GM18858 (cell line): ENCODE results near the gene RTN1.

Source experiments
- ATAC-seq: cut with Tn5 transposase; IDR thresholded peaks from one replicate; pipeline ENCODE4 v1.9.1; 2021; ENCODE audit not compliant: unreplicated experiment

RTN1 gene

DNA sequence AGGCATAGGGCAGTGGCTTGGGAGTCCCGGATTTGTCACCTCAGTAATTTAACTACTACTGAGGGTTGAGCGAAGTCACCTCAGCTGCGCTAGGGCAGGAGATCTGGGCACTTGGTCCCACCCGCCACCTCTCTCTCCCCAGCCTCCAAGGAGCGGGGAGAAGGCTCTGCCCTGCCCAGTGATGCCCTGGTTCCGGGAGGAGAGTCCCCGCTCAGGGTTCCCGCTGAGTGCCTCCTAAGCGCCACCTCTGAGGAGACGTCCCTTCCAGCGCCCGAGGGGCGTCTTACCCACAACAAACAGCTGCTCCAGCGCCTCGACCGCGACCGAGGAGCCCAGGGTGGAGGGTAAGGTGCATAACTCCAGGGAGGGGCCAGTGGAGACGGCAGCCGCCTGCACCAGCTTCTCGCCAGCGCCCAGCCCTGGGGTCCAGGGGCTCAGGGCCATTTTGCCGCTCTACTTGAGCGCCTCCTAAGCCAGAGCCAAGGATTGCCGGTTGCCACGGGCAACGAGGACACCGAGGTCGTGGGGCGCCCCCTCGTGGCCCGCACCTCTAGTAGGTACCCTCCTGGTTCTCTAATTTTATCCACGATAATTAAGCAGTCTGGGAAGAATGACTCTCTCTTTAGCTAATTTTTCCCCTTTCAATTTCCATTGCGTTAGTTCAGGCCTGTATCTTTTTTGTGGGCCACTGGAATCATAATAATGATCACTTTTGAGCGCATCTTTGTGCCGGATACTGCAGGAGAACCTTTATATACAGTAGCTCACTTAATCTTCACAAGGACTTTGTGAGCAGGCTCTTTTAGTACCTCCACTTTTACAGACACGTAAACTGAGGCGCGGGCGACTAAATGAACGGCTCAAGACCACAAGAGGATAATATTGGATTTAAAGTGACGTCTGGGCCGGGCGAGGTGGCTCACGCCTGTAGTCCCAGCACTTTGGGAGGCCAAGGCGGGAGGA, 294.0 kb downstream of the RTN1 start, which contains the start of gene CCDC175:
TSS of gene CCDC175 (minus strand) at position 481 of the 963 bp plus-strand sequence. CDS start at position 444, 37 bp downstream.
- ATAC-seq: peak; percentile 93

- no peak for ATAC-seq
Observed at GRCh38 chr14:59570122-59570521, 300.5 kb downstream of the RTN1 start.

- no peak for ATAC-seq
Observed at GRCh38 chr14:59566725-59567124, 303.9 kb downstream of the RTN1 start.

GRCh38 chr14:59566296-59566695, 304.3 kb downstream of the RTN1 start:
- no peak for ATAC-seq

DNA sequence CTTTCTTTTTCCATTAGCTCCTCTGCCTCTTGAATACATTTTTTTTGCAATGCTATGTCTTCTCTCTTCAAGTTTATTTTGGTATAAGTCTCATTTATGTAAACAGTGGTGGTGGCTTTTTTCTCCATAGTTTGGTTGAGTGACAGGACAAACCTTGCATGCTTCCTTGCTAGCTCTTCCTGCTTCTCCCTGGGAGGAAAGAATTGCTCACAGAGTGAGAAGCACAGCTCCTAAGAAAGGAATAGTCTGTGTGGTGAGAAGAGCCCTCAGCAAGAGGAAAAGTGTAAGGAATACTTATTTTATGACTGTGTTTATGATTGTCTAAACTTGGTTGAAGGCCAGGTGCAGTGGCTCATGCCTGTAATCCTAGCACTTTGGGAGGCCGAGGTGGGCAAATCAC, 305.5 kb downstream of the RTN1 start:
- no peak for ATAC-seq

DNA sequence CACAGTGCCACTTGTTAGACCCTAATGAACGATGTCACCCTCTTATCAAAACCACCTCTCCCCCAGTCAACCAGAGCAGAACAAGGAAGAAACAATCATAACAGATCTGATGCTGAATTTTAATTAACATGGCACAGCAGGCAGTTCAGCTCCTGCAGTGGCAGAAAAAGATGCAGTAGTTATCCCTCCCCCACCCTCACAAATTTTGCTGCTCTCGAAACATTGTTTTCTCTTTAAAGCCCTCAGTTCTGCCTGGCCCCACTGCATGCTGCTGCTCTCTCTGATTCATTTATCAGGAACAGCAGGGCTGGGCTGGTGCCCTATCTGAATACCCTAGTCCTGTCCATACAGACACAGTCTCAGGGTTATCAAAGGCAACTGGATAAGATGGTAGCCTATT, 306.2 kb downstream of the RTN1 start:
- ATAC-seq: no peak

GRCh38 chr14:59547310-59547709, 323.3 kb downstream of the RTN1 start:
- no peak for ATAC-seq
